Peyer's patch (tissue), 4 donors: Measurements from ENCODE around the gene CCL26.

ENCODE experiments used
- POLR2A ChIP-seq, 2 donors: fragments of 450-650 bp; IDR thresholded peaks; one replicate each; pipeline ENCODE4 v1.5.1; 2017; ENCODE audit warnings: antibody characterized with exemption in 2 of 2, mild to moderate bottlenecking in 2 of 2, moderate library complexity in 2 of 2
- TF ChIP-seq, protein P1 (sequence below), 6 experiments: fragments of 450-650 bp in 4 of 6; fragments of 200-600 bp in 2 of 6; sonication (generic) in 1 of 6; IDR thresholded peaks; one replicate each; pipeline ENCODE4 v1.5.1; 2017 to 2019; ENCODE audit warnings: antibody characterized with exemption in 6 of 6, mild to moderate bottlenecking in 3 of 6, moderate library complexity in 1 of 6

GRCh38 chr7:75813084-75813483 lies 41.1 kb upstream of the CCL26 start:
- TF ChIP-seq, protein P1, sequence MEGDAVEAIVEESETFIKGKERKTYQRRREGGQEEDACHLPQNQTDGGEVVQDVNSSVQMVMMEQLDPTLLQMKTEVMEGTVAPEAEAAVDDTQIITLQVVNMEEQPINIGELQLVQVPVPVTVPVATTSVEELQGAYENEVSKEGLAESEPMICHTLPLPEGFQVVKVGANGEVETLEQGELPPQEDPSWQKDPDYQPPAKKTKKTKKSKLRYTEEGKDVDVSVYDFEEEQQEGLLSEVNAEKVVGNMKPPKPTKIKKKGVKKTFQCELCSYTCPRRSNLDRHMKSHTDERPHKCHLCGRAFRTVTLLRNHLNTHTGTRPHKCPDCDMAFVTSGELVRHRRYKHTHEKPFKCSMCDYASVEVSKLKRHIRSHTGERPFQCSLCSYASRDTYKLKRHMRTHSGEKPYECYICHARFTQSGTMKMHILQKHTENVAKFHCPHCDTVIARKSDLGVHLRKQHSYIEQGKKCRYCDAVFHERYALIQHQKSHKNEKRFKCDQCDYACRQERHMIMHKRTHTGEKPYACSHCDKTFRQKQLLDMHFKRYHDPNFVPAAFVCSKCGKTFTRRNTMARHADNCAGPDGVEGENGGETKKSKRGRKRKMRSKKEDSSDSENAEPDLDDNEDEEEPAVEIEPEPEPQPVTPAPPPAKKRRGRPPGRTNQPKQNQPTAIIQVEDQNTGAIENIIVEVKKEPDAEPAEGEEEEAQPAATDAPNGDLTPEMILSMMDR (IDR thresholded peaks at IDR 0.05): no peak
- TF ChIP-seq POLR2A (IDR thresholded peaks at IDR 0.05): no peak
